Transverse colon (tissue), 4 donors: ENCODE measurements around the gene FARP1. TPM values are rescaled to one million over a fixed set of nuclear protein-coding genes. Genes with fewer than 3 reads are reported as not detected.

Experiments
- DNase-seq: peaks from one replicate; pipeline ENCODE4 v3.0.0-alpha.2; 2019
- H3K27ac ChIP-seq, 4 donors: fragments of 200-600 bp; sonication (generic); 2 replicates each; pipeline ENCODE4 v1.5.1; 2016 to 2018; ENCODE audit warnings: inconsistent platforms in 4 of 4
- H3K27me3 ChIP-seq: fragments of 200-600 bp; sonication (generic); 2 replicates; pipeline ENCODE4 v1.5.1; 2017; ENCODE audit warnings: inconsistent platforms
- H3K36me3 ChIP-seq, 4 donors: fragments of 200-600 bp; sonication (generic); 2 replicates each; pipeline ENCODE4 v1.5.1; 2017 to 2019; ENCODE audit warnings: inconsistent platforms in 4 of 4
- H3K4me1 ChIP-seq, 4 donors: fragments of 200-600 bp; sonication (generic); 2 replicates each; pipeline ENCODE4 v1.5.1; 2017 to 2020; ENCODE audit warnings: inconsistent platforms in 4 of 4
- H3K4me3 ChIP-seq, 4 donors: fragments of 200-600 bp; sonication (generic); 1 replicate in 1 of 4; 2 replicates in 3 of 4; pipeline versions ENCODE4 v1.5.1 to v1.6.1; 2017 to 2019; ENCODE audit warnings: inconsistent platforms in 4 of 4
- H3K9me3 ChIP-seq, 2 donors: fragments of 200-600 bp; sonication (generic); 2 replicates each; pipeline ENCODE4 v1.5.1; 2017 to 2019; ENCODE audit warnings: inconsistent platforms in 2 of 2
- EP300 ChIP-seq: sonication (generic); formaldehyde crosslinking; IDR thresholded peaks from one replicate; pipeline ENCODE4 v1.6.1; 2017; ENCODE audit warnings: antibody characterized with exemption, low read depth
- POLR2A ChIP-seq: fragments of 450-650 bp; IDR thresholded peaks from one replicate; pipeline ENCODE4 v1.6.1; 2016; ENCODE audit warnings: antibody characterized with exemption, mild to moderate bottlenecking, moderate library complexity
- POLR2AphosphoS5 ChIP-seq, 3 donors: sonication (generic); formaldehyde crosslinking; IDR thresholded peaks; one replicate each; pipeline ENCODE4 v1.6.1; 2016; ENCODE audit warnings: antibody characterized with exemption in 3 of 3
- WGBS, 2 donors: methylation state at CpG; one replicate each; pipeline ENCODE4 v1.1.5; 2018; ENCODE audit warnings: low coverage in 1 of 2; 5-methylcytosine and 5-hydroxymethylcytosine counted together
- in situ Hi-C, 4 donors: fragments of 200-750 bp; cut with MboI; loops; one replicate each; pipeline versions ENCODE4 v1.15.0 to v1.15.1; 2017; ENCODE audit warnings: low sequenced_read_pairs in 3 of 4, low pct_ligation_motif_present in 1 of 4, low pct_unique_long_range_greater_than_20kb in 1 of 4
- intact Hi-C: fragments of 100-400 bp; cut with DNase I; formaldehyde crosslinking; loops from one replicate; pipeline ENCODE4 v1.15.1; 2023; ENCODE audit warnings: low total_unique reads
- total RNA-seq, 4 donors: library from RNA; depleted of rRNA; stranded (reverse); fragments of >200 nt; gene quantifications; one replicate each; pipeline ENCODE4 v1.1.0, GENCODE V29; 2016
- TF ChIP-seq, protein P1 (sequence below), 5 experiments: fragments of 200-600 bp in 3 of 5; fragments of 450-650 bp in 2 of 5; sonication (generic) in 3 of 5; IDR thresholded peaks; 1 replicate in 2 of 5; 2 replicates in 3 of 5; pipeline ENCODE4 v1.5.1; 2016 to 2017; ENCODE audit warnings: antibody characterized with exemption in 5 of 5, inconsistent platforms in 3 of 5, mild to moderate bottlenecking in 2 of 5, moderate library complexity in 1 of 5

Gene FARP1
- total RNA-seq, 4 donors from 2014 or later, result 32.8 to 41.8 (median 38.3) TPM

DNA sequence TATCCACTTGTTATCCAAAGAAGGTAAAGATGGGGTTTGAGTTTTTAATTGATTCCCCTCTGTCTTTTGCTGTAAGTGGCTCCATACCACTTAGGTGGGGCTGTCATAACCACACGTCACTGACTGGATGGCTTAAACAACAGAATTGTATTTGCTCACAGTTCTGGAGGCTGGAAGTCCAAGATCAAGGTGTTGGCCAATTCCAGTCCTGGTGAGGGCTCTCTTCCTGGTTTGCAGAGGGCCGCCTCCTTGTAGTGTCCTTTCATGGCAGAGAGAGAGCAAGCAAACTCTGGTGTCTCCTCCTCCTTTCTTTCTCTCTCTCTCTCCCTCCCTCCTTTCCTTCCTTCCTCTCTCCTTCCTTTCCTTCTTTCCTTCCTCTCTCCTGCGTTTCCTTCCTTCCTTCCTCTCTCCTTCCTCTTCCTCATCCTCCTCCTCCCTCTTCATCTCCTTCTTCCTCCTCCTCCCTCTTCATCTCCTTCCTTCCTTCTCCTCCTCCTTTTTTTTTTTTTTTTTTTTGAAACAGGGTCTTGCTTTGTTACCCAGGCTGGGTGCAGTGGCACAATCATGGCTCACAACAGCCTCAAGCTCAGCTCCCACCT lies 174.8 kb downstream of the FARP1 start:
- TF ChIP-seq POLR2A, result no peak
- Histone ChIP-seq H3K9me3 (no peaks in the 10 kb centered on the region), H3K4me1 (peaks cover 0 to 13% (median 8%) of the 10 kb centered on the region in 4 donors), H3K27me3 (no peaks in the 10 kb centered on the region), H3K4me3 (no peak overlapping the region), H3K36me3 (no peaks in the 10 kb centered on the region), H3K27ac (no peak overlapping the region)
- intact Hi-C loops, result no loop called here
- 80% methylated on average over 3 of the region's 3 CpGs for WGBS, 2 donors
- DNase-seq, result no peak
- in situ Hi-C loops, result no loop called here

DNA sequence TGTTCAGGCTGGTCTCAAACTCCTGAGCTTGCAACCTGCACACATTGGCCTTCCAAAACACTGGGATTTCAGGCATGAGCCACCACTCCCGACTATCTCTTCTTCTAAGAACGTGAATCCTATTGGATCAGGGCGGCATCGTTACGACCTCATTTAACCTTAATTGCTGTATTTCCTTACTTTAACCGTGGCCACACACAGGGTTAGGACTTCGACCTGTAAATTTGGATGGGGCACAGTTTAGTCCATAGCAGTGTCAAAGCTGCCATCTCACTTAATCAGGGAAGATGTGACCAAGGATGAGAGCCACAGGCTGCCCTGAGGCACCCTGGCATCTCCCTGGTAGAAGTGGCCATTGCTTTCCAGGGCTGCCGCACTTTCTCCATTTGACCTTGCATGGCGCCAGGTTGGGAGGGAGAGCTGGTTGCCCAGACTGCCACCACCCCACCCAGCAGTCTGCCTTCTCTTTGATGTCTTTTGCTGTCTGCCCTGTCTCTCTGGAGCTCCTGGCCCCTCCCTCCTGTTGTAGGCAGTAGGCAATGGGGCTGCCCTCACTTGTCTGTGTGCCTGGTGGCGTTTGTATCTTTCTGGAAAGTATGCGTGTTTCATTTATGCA lies 175.5 kb downstream of the FARP1 start:
- H3K4me3 ChIP-seq, result no peak overlapping the region
- H3K36me3 ChIP-seq, result no peaks in the 10 kb centered on the region
- in situ Hi-C loops (no loop called here), intact Hi-C loops (no loop called here)
- peaks cover 0 to 13% (median 7%) of the 10 kb centered on the region in 4 donors for H3K4me1 ChIP-seq
- TF ChIP-seq POLR2AphosphoS5 (IDR thresholded peaks at IDR 0.05) (no peak), EP300 (no peak), POLR2A (no peak)
- TF ChIP-seq, protein P1, sequence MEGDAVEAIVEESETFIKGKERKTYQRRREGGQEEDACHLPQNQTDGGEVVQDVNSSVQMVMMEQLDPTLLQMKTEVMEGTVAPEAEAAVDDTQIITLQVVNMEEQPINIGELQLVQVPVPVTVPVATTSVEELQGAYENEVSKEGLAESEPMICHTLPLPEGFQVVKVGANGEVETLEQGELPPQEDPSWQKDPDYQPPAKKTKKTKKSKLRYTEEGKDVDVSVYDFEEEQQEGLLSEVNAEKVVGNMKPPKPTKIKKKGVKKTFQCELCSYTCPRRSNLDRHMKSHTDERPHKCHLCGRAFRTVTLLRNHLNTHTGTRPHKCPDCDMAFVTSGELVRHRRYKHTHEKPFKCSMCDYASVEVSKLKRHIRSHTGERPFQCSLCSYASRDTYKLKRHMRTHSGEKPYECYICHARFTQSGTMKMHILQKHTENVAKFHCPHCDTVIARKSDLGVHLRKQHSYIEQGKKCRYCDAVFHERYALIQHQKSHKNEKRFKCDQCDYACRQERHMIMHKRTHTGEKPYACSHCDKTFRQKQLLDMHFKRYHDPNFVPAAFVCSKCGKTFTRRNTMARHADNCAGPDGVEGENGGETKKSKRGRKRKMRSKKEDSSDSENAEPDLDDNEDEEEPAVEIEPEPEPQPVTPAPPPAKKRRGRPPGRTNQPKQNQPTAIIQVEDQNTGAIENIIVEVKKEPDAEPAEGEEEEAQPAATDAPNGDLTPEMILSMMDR (IDR thresholded peaks at IDR 0.05), result no peak
- WGBS, 2 donors, result 85 to 92% methylated on average over 8 to 11 of the region's 11 CpGs
- no peaks in the 10 kb centered on the region for H3K27me3 ChIP-seq
- no peak for DNase-seq
- H3K27ac ChIP-seq, result no peak overlapping the region
- H3K9me3 ChIP-seq, result no peaks in the 10 kb centered on the region

DNA sequence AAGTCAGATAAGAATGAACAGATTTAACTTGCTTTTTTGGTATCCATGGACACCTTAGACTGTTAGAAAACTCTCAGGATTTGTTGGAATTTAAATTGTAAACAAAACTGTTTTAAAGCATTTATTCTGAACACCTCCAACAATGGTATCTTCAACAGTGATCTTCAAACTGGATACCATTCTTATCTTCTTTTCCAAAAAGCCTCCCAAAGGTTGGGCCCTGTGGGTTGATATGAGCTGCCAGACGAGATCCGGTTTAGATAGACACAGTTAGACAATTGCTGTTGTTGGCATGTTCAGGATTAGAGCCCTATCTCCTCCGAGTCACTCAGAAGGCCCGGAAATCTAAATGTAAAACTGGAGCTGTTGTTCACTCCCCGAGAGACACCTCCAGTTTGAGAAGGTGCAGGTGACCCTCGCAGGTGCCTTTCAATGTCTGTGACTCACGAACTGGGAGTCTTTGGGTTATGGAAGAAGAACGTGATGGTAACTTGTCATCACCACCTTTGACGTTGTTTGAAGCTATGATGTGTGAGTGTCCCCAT lies 177.7 kb downstream of the FARP1 start:
- Histone ChIP-seq H3K27ac (no peak overlapping the region), H3K4me3 (no peak overlapping the region), H3K4me1 (peaks cover 0 to 5% (median 0%) of the 10 kb centered on the region in 4 donors), H3K36me3 (no peaks in the 10 kb centered on the region), H3K27me3 (no peaks in the 10 kb centered on the region), H3K9me3 (no peaks in the 10 kb centered on the region)
- in situ Hi-C loops, result no loop called here
- TF ChIP-seq POLR2A, result no peak
- no peak for DNase-seq
- WGBS, 2 donors, result 93 to 98% methylated on average over 7 to 9 of the region's 9 CpGs
- intact Hi-C loops, result no loop called here

DNA sequence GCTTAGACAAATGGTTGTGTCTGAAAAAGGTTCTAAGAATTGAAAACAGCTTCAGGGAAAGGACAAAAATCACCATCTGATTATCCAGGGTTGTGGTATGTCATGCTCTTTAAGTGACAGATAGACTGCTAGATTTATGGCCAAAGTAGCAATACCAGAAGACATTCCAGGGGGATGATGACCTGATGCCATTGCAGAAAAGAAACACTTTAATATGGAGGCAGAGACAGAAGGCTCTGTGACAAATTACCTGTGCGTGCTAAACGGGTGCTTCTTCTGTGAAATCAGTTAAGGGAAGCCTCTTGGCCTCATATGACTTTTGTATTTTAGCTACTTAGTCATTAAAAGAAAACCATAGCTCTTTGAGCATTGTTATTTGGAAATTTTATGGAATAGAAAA lies 178.5 kb downstream of the FARP1 start:
- in situ Hi-C loops, result no loop called here
- no peaks in the 10 kb centered on the region for H3K9me3 ChIP-seq
- no peaks in the 10 kb centered on the region for H3K36me3 ChIP-seq
- no peaks in the 10 kb centered on the region for H3K27me3 ChIP-seq
- no peak overlapping the region for H3K4me3 ChIP-seq
- H3K27ac ChIP-seq, result no peak overlapping the region
- H3K4me1 ChIP-seq, result no peaks in the 10 kb centered on the region
- no peak for DNase-seq
- WGBS, 2 donors, result 93 to 97% methylated on average over 2 of the region's 2 CpGs
- intact Hi-C loops, result no loop called here
- TF ChIP-seq POLR2A (no peak), EP300 (no peak), POLR2AphosphoS5 (IDR thresholded peaks at IDR 0.05) (no peak)
- TF ChIP-seq, protein P1 (IDR thresholded peaks at IDR 0.05), result no peak

DNA sequence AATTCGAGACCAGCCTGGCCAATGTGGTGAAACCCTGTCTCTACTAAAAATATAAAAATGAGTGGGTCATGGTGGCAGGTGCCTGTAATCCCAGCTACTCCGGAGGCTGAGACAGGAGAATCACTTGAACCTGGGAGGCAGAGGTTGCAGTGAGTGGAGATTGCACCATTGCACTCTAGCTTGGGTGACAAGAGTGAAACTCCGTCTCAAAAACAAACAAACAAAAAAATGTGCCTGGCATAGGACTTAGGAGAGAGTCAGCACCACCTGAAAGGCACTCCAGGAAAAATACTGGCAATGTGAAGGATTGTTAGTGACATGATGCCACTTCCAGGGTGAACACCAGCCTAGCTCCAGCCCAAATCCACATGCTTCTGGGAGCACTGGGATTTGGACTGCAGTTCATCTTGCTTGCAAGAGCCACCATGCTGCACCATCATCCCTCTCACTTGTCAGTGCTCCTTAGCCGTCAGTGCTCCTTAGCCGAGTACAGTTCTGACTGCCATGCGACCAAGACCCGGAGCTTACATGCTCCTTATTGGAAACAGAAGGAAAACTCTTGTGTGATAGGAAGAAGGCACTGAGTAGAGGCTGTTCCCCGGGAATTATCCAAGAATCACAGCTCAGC lies 179.3 kb downstream of the FARP1 start:
- H3K27ac ChIP-seq, result no peak overlapping the region
- H3K4me1 ChIP-seq, result peaks cover 0 to 3% (median under 1%) of the 10 kb centered on the region in 4 donors
- no peak for DNase-seq
- WGBS, 2 donors, result 60 to 87% methylated on average over 2 to 8 of the region's 8 CpGs
- no peaks in the 10 kb centered on the region for H3K27me3 ChIP-seq
- intact Hi-C loops (no loop called here), in situ Hi-C loops (no loop called here)
- no peak overlapping the region for H3K4me3 ChIP-seq
- H3K36me3 ChIP-seq, result no peaks in the 10 kb centered on the region
- no peak for TF ChIP-seq POLR2AphosphoS5 (IDR thresholded peaks at IDR 0.05)
- no peak for TF ChIP-seq EP300
- TF ChIP-seq, protein P1 (IDR thresholded peaks at IDR 0.05), result no peak
- TF ChIP-seq POLR2A, result no peak
- H3K9me3 ChIP-seq, result no peaks in the 10 kb centered on the region
